ENCODE measurements around the gene ZDHHC14. TPM values are rescaled to one million over a fixed set of nuclear protein-coding genes. Genes with fewer than 3 reads are reported as not detected.

Gene ZDHHC14
- total and polyA plus RNA-seq, 2 of the 8 experiments (the other 6 are each of a cell fraction or from before 2014, with no cell fraction given) = 2.9 to 5.3 TPM

GRCh38 chr6:157726892-157727628 lies 346.1 kb downstream of the ZDHHC14 start (continued):
- no peak for TF ChIP-seq CBX8 (IDR thresholded peaks at IDR 0.05; ENCODE audit: borderline replicate concordance, low read depth, low read length)
- no peak for TF ChIP-seq SIRT6 (IDR thresholded peaks at IDR 0.05; ENCODE audit: low read length)
- TF ChIP-seq TCF12 (IDR thresholded peaks at IDR 0.05; ENCODE audit: low read depth, low read length) = no peak
- TF ChIP-seq POU5F1 (IDR thresholded peaks at IDR 0.05; ENCODE audit: low read depth, low read length) = no peak
- no peak for TF ChIP-seq CBX5 (IDR thresholded peaks at IDR 0.05; ENCODE audit: low read depth, low read length)
- no peak for TF ChIP-seq TAF1 (IDR thresholded peaks at IDR 0.05; ENCODE audit: low read depth, low read length)
- no peak for TF ChIP-seq CEBPB (IDR thresholded peaks at IDR 0.05; ENCODE audit: low read depth, low read length)

Small RNA genes within 50 kb of the gene (microRNA-seq; reads per million reads assigned to microRNA genes)
- gene MIR3692 (ENCODE audit: borderline microRNAs expressed in 2 of 2, borderline number of aligned reads in 2 of 2, borderline replicate concordance in 1 of 2) = 0 reads per million in 2 experiments

Small RNA genes within 50 kb of the gene (small RNA-seq; reads per million reads assigned to genes)
- gene MIR3692 (ENCODE audit: insufficient read depth) = not detected

Other genes starting within 250 kb of the ZDHHC14 start
- gene TMEM242, start 57.7 kb upstream of the ZDHHC14 start, total RNA-seq (2021; fragmentation: NEBNext Ultra II Directional; extraction: Animal tissue kit (Norgen Biotek cat#: 25700)) = 8.2 and 9.0 TPM in 2 replicates
- gene TMEM242, start 57.7 kb upstream of the ZDHHC14 start, polyA plus RNA-seq (2011; rRNA removed) = 1.7 and 2.4 TPM in 2 replicates